HG02610 (cell line): Measurements from ENCODE around the gene CNOT6.

ENCODE experiments used
- ATAC-seq: cut with Tn5 transposase; IDR thresholded peaks from one replicate; pipeline ENCODE4 v1.9.1; 2021; ENCODE audit warnings: mild to moderate bottlenecking, moderate library complexity; ENCODE audit not compliant: unreplicated experiment

The CNOT6 gene

GRCh38 chr5:180558232-180558631, 64.1 kb downstream of the CNOT6 start:
- no peak for ATAC-seq

- no peak for ATAC-seq
These were observed 69.8 kb downstream of the CNOT6 start for GRCh38 chr5:180563994-180564393.

GRCh38 chr5:180568914-180569313, 74.7 kb downstream of the CNOT6 start:
- ATAC-seq, result no peak

GRCh38 chr5:180575571-180575970, 81.4 kb downstream of the CNOT6 start:
- ATAC-seq, result no peak

- ATAC-seq, result no peak
These were observed 86.5 kb downstream of the CNOT6 start for GRCh38 chr5:180580681-180581080.

- no peak for ATAC-seq
These were observed 89.6 kb downstream of the CNOT6 start for GRCh38 chr5:180583738-180584137.

- no peak for ATAC-seq
These were observed 92.0 kb downstream of the CNOT6 start for GRCh38 chr5:180586204-180586603.

GRCh38 chr5:180586870-180587269, 92.7 kb downstream of the CNOT6 start:
- no peak for ATAC-seq

GRCh38 chr5:180589771-180590542, 95.8 kb downstream of the CNOT6 start:
- no peak for ATAC-seq

GRCh38 chr5:180590543-180591310, 96.5 kb downstream of the CNOT6 start:
- no peak for ATAC-seq

- ATAC-seq, result no peak
These were observed 97.2 kb downstream of the CNOT6 start, which contains the start of gene SCGB3A1 for GRCh38 chr5:180591311-180591887. Gene SCGB3A1 (minus strand): TSS chr5:180591499. CDS start chr5:180591462, 37 bp downstream.

- no peak for ATAC-seq
These were observed 98.0 kb downstream of the CNOT6 start for GRCh38 chr5:180592176-180592575.

GRCh38 chr5:180593446-180594206, 99.4 kb downstream of the CNOT6 start:
- ATAC-seq, result no peak

GRCh38 chr5:180594311-180595045, 100.3 kb downstream of the CNOT6 start:
- no peak for ATAC-seq

- ATAC-seq, result no peak
These were observed 100.8 kb downstream of the CNOT6 start for GRCh38 chr5:180595046-180595379.

GRCh38 chr5:180595381-180596114, 101.4 kb downstream of the CNOT6 start:
- ATAC-seq, result no peak

GRCh38 chr5:180596115-180596667, 102.0 kb downstream of the CNOT6 start:
- no peak for ATAC-seq

GRCh38 chr5:180596668-180597231, 102.6 kb downstream of the CNOT6 start:
- ATAC-seq, result no peak

GRCh38 chr5:180598316-180598701, 104.1 kb downstream of the CNOT6 start:
- ATAC-seq, result no peak
